Measurements from ENCODE around the gene PHF14. TPM values are rescaled to one million over a fixed set of nuclear protein-coding genes. Genes with fewer than 3 reads are reported as not detected.
A peak's percentile ranks its signal among the peaks of the same experiment; 100 is the strongest.

The PHF14 gene, protein sequence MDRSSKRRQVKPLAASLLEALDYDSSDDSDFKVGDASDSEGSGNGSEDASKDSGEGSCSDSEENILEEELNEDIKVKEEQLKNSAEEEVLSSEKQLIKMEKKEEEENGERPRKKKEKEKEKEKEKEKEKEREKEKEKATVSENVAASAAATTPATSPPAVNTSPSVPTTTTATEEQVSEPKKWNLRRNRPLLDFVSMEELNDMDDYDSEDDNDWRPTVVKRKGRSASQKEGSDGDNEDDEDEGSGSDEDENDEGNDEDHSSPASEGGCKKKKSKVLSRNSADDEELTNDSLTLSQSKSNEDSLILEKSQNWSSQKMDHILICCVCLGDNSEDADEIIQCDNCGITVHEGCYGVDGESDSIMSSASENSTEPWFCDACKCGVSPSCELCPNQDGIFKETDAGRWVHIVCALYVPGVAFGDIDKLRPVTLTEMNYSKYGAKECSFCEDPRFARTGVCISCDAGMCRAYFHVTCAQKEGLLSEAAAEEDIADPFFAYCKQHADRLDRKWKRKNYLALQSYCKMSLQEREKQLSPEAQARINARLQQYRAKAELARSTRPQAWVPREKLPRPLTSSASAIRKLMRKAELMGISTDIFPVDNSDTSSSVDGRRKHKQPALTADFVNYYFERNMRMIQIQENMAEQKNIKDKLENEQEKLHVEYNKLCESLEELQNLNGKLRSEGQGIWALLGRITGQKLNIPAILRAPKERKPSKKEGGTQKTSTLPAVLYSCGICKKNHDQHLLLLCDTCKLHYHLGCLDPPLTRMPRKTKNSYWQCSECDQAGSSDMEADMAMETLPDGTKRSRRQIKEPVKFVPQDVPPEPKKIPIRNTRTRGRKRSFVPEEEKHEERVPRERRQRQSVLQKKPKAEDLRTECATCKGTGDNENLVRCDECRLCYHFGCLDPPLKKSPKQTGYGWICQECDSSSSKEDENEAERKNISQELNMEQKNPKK
- polyA plus RNA-seq (2011; rRNA removed) = 34.2 and 48.0 TPM in 2 replicates
- polyA plus RNA-seq (2012; cell fraction: cytosol; rRNA removed) = 9.0 and 12.4 TPM in 2 replicates
- polyA plus RNA-seq (2012; cell fraction: nucleus; rRNA removed) = 5.5 and 7.4 TPM in 2 replicates
- 32.2 to 36.7 TPM (median 35.7 TPM) in 3 replicates for polyA plus RNA-seq (2017; fragmentation: RNase III; extraction: RNeasy Plus Mini Kit Qiagen cat#74134 plus additional on column Dnase treatment)
- polyA minus RNA-seq (2011; rRNA and poly(A)+ RNA removed) = 29.8 and 32.6 TPM in 2 replicates

DNA sequence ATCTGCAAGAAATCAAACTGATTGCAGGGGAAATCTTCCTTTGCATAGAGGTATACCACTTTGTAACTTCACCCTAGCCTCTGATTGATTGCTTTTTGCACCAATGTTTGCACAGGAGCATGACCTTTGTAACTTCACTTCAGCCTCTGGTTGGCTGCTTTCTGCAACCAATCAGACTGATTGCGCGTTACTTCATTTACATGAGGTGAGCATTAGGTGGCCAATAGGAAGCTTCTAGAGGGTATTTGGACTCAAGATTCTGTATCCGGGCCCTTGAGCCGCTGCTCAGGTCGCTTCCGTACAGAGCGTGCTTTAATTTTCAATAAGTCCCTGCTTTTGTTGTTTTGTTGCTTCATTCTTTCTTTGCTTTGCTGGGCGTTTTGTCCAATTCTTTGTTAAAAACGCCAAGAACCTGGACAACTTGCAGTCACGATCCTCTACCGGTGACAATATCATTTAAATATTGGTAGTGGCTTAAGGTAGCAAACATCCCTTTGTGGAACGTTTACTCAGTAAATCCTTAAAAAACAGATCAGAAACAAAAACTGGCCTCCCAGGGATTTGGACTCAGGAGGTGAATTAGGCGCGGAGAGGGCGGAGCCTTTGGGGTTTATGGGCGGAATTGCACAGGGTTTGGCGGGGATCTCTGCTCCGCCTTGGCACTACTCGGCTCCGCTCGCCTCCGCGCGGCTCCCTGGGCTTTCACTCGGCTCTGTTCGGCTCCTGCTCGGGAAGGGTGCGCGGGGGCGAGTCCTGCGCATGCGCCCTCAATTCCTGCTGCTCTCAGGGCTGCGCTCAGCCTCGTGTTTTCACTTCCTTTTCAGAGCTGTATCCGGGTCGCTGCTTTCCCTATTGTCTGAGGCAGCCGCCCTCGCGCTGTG is at the start of gene PHF14:
Gene PHF14 (plus strand): TSS at position 812 of the 881 bp plus-strand sequence. CDS start 452 bp downstream, outside the sequence.
- under 1% methylated on average over 39 of the region's 39 CpGs for WGBS (ENCODE audit: missing lambda C conversion rate)
- H3K9me3 ChIP-seq = peaks cover 4% of the 10 kb centered on the region; the same call in 1 of the 3 replicates
- peak; percentile 95 for FAIRE-seq
- peak within 1 kb of the TSS; percentile 87 for H3K4me2 ChIP-seq
- peak; percentile 87 to 98 for DNase-seq (ENCODE audit: low read depth in 1 of 2, low spot score in 1 of 2)
- ChIA-PET POLR2A (interaction anchor here (0.5 to 2.6 kb wide), 7 partner anchors 12 to 373 kb away, joined by 3 to 64 read pairs (median 4); a partner anchor contains a TSS), CTCF (no interaction called here)
- ATAC-seq = peak; percentile 98
- TF ChIP-seq KDM5A (IDR thresholded peaks at IDR 0.05) (no peak), CHD2 (IDR thresholded peaks at IDR 0.05; ENCODE audit: low read length, partially characterized antibody) (no peak), JUN (IDR thresholded peaks at IDR 0.05) (peak; percentile 81 to 89), FOXS1 (CRISPR knock-in tag; IDR thresholded peaks at IDR 0.05) (no peak), POLR2A (IDR thresholded peaks at IDR 0.05; ENCODE audit: low read length) (peak; percentile 88), TP53 (CRISPR knock-in tag; IDR thresholded peaks at IDR 0.05) (no peak; the same call in 1 of the 2 replicates), CBX2 (IDR thresholded peaks at IDR 0.05; ENCODE audit: borderline replicate concordance, low read depth) (no peak), ZNF302 (CRISPR knock-in tag; IDR thresholded peaks at IDR 0.05) (no peak), POLR2AphosphoS2 (conservative IDR thresholded peaks at IDR 0.05; ENCODE audit: low read length) (no peak), MYC (IDR thresholded peaks at IDR 0.05; ENCODE audit: borderline replicate concordance, low read length) (peak; percentile 93), PHF8 (IDR thresholded peaks at IDR 0.05; ENCODE audit: borderline replicate concordance, low read depth) (peak; percentile 40; the same call in 1 of the 2 replicates), CHD4 (IDR thresholded peaks at IDR 0.05; ENCODE audit: borderline replicate concordance) (no peak), RAD21 (conservative IDR thresholded peaks at IDR 0.05 in 1 of 2, IDR thresholded peaks at IDR 0.05 in 1 of 2) (0 out of 5 replicates have a peak, but pooled peaks of 1 of the 2 experiments have one; percentile 6), FOSL2 (IDR thresholded peaks at IDR 0.05) (no peak), FOSL2 (CRISPR knock-in tag; IDR thresholded peaks at IDR 0.05) (no peak), CEBPB (IDR thresholded peaks at IDR 0.05) (0 out of 4 replicates have a peak, but pooled peaks of 1 of the 2 experiments have one; percentile 24), HOXB5 (CRISPR knock-in tag; IDR thresholded peaks at IDR 0.05) (peak; percentile 81), HOXA7 (CRISPR knock-in tag; IDR thresholded peaks at IDR 0.05) (peak; percentile 74; the same call in 1 of the 2 replicates)
- TF ChIP-seq, protein P1, sequence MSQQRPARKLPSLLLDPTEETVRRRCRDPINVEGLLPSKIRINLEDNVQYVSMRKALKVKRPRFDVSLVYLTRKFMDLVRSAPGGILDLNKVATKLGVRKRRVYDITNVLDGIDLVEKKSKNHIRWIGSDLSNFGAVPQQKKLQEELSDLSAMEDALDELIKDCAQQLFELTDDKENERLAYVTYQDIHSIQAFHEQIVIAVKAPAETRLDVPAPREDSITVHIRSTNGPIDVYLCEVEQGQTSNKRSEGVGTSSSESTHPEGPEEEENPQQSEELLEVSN (IDR thresholded peaks at IDR 0.05; ENCODE audit: borderline replicate concordance, low read depth) = 0 out of 2 replicates have a peak, but pooled peaks have one; percentile 46
- TF ChIP-seq, protein P2, sequence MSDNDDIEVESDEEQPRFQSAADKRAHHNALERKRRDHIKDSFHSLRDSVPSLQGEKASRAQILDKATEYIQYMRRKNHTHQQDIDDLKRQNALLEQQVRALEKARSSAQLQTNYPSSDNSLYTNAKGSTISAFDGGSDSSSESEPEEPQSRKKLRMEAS (IDR thresholded peaks at IDR 0.05) = peak; percentile 90
- TF ChIP-seq, protein P3, sequence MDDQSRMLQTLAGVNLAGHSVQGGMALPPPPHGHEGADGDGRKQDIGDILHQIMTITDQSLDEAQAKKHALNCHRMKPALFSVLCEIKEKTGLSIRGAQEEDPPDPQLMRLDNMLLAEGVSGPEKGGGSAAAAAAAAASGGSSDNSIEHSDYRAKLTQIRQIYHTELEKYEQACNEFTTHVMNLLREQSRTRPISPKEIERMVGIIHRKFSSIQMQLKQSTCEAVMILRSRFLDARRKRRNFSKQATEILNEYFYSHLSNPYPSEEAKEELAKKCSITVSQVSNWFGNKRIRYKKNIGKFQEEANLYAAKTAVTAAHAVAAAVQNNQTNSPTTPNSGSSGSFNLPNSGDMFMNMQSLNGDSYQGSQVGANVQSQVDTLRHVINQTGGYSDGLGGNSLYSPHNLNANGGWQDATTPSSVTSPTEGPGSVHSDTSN (IDR thresholded peaks at IDR 0.05) = peak; percentile 95
- H3K4me3 ChIP-seq = peak within 1 kb of the TSS; percentile 58
- peaks cover 18% of the 10 kb centered on the region for H3K4me1 ChIP-seq
- H3K27ac ChIP-seq = peak within 1 kb of the TSS; percentile 85 to 97

All from A549 (cell line).